Stimulated activated CD4-positive, alpha-beta T cell treated with anti-CD3 and anti-CD28 coated beads, Interleukin-2, amount 100 ng/mL, for 24 hours (primary cell): Measurements from ENCODE around the gene PXDC1.

Source experiments
- DNase-seq, 2 donors: peaks; one replicate each; pipeline ENCODE4 v3.0.0-alpha.2; 2020

Gene PXDC1, protein sequence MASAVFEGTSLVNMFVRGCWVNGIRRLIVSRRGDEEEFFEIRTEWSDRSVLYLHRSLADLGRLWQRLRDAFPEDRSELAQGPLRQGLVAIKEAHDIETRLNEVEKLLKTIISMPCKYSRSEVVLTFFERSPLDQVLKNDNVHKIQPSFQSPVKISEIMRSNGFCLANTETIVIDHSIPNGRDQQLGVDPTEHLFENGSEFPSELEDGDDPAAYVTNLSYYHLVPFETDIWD

DNA sequence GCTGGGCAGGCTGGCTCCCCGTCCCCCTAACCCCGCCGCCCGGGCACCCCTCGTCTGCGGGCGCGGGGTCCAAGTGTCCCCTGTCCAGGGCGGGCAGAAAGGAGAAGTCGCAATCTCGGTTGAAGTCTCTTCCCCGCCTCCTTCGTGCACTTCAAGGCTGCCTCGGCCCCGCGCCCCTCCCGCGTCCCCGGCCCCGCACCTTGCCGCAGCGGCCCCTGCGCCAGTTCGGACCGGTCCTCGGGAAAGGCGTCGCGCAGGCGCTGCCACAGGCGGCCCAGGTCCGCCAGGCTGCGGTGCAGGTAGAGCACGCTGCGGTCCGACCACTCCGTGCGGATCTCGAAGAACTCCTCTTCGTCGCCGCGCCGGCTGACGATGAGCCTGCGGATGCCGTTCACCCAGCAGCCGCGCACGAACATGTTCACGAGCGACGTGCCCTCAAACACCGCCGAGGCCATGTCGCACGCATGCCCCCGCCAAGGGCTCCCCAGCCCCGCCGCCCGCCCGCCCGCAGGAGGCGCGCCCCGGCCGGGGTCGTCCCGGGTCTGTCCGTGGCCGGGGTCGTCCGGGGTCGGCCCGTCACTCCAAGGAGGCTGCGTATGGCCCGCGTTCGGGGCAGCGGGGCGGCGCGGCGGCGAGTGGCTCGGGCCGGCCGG lies at the start of gene PXDC1:
Gene PXDC1, minus strand, starts transcription at position 637 of the 653 bp plus-strand sequence. Its CDS starts 182 bp downstream, at position 455.
- peak in 1 of 2 donors; percentile 38 for DNase-seq

DNA sequence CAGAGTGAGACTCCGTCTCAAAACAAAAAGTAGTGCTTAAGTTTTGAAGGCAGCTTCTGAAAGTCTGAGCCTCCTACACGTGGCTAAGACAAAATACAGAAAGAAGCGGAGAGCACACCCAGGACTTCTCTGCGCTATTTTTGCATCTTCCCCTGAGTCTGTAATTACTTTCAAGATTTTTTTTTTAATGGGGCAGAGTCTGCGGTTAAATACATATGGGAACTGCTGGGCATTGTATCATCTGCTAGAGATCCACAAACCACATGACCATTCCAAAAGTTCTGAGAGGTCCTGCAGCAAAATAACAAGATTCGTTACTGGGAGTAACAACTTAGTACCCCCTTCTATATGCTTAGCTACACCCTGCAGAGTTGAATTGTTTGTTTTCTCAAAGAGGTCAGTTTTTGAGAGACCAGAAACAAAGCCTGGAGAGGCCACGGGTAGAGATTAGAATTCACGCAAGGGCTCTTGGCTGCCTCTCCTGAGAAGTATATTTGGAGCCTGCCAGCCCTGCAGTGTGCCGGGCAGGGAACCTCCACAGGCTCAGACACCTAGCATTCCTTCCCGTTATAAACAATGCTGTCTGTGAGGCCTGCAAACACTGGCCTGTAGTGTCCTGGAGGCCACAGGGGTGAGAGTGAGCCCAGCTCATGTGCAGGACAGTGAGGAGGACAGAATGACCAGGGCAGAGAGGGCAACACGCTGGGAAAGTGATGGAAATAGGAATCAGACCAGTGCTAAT lies 49.5 kb upstream of the PXDC1 start:
- DNase-seq, result no peak

DNA sequence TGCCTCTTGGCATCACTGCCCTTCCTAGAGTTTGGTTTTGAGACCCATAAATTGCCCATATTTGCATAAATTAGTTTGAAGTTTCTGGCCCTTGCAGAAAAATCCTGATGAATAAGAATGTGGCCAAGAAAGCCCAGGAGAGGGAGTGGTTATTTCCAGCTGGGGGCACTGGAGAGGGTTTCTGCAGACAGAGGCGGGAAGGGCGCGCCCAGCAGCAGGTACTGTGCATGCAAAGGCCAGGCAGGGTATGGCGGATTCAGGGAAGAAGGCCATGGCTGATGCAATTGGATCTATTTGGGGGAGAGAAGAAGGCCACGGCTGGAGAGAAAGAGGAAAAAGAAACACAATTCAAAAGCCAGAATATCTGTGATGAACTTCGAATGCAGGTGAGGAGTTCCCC lies 48.2 kb upstream of the PXDC1 start:
- DNase-seq, result no peak

DNA sequence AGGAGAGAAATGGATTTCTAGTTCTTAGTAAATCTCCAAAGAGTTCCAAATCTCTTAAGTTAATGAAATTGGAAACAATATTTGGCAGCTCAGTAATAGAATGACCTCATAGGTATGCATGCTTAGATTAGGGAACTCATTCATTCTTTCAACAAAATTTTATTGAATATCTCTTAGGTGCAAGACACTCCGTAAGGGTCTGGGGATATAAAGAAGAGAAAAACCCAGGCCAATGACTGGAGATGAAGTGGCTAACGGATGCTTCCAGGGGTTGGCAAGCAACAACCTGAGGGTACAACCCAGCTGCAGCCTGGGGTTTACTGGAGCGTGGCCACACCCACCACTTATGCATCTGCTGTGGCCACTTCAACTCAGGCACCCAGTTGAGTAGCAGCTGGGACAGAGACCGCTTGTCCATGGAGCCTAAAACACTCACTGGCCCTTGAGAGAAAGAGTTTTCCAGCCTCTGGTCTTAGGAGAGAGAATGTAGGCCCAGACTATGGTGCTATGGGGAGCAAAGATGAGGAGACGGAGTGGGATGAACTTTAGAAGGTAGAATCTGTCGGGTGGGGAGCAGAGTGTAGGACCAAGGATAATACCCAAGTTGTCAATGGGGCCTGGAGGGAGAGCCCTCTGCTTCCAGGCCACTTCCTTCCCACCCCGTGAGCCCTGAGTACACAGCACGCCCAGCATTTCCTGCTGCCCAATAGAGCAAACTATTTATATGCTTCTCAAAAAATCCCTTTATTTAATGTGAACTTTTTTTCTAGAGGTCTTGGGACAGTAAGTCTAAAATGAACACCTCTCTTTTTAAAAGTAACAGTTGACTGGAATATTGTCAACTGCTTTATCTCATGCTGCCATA lies 46.8 kb upstream of the PXDC1 start:
- DNase-seq, result no peak

DNA sequence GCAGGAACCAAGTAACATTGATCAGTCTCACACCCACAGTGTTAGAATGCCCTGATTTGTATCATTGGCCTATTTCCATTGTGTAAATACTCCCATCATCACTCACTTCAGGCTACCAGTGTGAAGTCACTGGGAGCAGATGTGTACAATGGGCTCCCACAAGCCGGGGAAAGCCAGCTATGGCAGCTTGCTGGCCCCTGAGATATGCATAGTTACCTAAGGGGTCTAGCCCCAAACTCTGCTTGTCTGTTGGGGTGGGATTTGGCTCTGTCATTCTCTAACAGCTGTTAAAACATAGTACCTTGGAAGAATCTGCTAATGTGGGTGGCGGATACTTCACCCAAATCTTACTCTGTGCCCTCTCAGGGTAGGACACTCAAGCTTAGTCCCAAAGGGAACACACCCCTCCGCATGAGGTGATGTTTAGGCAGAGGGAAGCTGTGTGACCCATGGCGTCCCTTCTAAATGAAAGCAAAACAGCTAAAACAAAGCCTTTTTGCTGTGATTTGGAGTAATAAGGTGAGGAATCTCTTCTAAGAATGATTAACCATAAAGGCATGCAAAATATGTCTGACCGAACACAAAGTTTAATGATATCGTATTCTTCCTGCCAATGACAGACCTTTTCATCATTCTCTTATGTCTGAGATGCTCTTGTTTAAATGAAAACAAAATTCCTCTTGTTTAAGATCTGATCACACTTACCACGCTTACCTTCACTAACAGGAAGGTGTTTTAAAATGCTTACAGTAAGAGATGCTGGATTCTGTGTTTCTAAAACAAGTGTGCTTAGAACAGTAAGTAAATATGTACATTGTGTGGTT lies 45.9 kb upstream of the PXDC1 start:
- DNase-seq, result no peak

DNA sequence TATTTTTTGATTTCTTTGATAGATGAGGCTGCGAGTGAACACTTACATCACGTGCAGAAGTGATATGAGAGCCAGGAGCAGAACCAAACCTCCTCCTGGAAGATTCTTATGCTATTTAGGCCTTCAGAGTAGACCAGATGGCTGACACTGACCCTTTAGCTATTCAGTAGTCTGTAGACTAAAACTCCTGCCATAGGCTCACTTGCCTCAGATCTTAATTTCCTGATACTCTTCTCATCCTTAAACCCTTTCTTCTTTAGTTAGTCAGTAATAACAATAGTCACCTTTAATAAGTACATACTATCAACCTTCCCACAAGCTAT lies 45.2 kb upstream of the PXDC1 start:
- DNase-seq, result no peak

DNA sequence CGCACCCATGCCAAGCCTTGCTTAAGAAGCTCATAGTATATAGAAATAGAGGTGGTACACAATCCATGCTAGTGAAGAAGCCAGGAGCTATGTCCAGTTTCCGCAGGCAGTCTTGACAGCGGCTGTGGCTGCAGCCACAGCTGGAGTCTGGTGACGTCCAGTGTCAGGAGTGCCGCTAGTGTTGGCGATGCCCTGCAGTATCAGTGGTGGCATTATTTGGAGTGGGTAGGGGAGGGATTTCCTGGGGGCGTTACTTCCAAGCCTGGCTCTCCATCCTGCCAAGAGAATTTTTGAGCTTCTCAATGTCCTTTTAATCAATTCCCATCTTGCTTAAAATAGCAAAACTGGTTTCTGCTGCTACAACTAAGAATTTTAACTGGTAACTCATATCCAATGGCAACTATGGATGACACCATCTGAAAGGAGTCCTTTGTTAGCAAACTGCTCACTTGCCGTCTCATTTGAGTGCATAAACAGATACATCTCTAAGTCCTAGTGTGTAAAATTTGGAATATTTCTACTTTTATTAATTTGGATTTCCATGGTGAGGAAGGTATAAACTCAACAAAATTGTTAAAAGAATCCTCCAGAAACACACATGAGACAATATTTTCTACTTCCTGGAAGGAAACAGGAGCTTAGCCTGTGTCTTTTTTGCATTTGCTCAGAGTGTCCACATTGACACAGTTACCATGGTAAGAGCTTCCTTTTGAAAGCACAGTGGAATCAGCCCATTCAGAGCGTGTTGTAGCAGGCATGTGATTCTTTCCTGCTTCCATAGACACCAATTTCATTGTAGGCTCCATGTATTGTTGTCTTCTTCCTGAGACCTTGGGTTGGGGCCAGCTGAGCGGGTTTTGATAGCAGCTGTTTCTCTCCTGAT lies 44.6 kb upstream of the PXDC1 start:
- no peak for DNase-seq

DNA sequence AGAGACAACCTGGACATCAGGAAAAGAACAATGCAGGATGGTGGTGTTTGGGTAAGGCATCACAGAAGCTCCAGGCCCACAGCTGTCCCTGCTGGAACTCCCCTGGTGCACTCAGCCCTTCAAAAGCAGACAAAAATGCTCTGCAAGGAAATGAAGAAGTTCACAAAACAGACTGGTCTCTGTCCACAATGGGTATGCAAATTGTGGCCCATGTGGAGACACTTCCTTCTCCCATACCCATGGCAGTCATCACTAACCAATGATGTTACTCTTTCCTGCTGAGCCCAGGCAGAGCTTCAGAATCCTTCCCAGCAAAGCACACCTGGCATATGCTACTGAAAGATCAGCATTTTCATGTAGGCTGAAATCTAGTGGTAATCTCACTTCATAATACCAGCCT lies 42.6 kb upstream of the PXDC1 start:
- no peak for DNase-seq

DNA sequence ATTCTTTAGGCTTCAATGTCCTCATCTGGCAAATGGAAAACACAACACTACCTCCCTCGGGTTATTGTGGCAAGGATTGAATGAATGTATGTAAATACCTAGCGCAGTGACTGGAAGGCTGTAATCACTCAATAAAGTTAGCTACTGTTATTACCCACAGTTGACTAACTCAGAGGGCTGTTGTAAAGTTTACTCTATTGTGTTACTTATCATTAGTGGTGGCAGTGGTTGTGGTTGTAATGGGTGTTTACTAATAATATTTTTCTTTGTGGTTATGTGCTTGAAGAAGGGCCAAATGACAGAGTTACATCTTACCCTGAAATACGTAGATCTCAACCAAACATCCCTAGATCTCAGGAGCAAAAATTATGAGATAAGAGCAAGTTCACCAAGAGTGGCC lies 42.0 kb upstream of the PXDC1 start:
- no peak for DNase-seq

DNA sequence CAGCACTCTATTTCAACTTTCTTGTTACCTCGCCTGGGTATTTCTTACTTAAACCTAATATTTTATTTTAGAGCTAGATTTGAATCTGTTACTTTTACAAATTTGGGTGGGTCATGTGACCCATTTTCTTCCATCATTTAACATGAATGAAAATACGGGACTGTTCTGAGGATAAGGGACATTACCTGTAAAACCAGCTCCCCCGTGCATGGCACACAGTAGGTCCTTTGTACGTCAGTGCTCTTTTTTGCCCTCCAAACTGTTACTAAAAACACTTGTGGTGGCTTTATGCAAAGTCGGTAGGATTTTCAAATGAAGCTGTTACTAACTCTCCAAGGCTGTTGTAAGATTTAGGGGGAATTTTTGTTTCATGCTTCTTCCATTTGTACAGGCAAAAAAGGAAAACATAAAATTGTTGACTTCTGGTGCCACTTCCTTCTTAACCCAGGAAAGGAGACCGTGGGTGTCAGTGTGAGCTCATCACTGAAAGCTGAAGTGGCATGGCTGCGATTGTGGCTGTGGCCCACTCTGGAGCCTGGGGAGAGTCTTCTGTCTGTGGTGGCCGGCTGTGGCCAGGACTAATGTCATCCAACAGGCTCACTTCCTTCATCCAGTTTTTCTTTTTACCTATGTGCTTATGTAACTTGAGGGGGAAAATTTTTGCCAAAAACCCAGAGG lies 40.2 kb upstream of the PXDC1 start:
- no peak for DNase-seq

DNA sequence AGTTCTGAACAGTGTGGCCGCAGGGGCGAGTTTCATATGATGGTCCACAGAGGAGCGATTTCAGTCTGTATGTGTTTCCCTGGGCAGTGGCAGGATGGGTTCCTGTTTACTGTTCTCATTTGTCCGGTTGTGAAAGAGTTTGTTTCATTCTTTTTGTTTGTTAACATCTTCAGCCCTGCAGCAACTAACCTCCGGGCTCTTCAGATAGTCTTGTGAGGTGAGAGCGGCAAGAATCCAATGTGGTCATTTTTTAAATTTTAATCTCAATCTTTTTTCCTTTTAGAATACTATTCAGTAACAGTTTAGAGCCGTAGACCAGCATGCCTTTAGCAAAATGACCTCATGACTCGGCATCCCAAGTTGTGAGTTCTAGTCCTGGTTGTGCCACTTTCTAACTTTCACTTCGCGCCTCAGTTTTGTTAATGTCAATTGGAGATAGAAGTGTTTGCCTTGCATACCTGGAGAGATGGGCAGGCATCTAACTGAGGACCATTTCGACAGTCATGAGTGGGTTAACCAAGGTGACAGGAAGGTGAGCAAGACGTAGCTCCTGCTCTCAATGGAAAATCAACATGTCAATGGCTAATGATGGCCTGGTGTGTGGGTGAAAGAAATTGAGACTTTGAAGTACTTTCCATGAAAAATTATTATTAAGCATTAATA lies 38.5 kb upstream of the PXDC1 start:
- no peak for DNase-seq

DNA sequence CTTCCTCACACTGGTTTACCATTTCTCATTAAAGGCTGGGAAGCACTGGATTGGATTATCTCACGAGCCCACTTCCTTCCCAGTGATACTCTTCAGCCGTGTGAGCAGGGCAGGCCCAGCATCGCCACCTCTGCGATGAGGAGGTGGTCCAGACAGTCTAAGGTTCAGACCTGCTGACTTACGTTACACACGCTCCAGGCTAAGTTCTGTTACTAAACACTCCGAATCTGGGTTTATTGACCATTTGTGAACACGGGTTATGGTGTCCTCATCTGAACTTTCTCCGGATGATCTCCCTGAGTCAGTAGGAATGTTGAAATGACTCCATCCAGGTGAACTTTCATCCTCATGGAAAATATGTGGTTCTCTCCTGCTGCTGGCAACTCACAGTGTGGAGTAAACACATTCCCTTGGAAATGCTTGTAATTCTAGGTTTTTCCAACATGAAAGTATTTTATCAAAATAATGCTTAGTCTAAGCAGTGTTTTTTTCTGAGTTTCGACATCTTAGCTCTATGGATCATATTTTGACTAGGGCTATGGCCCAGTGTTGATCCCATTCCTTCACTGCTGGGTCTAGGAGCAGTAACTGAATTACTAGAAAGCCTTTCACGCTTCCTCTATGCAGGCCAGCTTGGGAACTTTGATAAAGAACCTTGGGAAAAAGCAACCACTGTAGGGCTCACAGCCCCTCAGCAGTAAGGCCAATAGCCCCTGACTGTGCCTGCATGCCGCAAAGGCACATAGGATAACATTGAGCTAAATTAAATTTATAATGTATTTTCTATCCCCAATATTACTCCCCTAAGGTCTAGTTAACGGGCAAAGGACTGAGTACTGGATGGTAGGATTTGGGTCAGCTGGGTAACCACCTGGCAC lies 37.7 kb upstream of the PXDC1 start:
- no peak for DNase-seq

DNA sequence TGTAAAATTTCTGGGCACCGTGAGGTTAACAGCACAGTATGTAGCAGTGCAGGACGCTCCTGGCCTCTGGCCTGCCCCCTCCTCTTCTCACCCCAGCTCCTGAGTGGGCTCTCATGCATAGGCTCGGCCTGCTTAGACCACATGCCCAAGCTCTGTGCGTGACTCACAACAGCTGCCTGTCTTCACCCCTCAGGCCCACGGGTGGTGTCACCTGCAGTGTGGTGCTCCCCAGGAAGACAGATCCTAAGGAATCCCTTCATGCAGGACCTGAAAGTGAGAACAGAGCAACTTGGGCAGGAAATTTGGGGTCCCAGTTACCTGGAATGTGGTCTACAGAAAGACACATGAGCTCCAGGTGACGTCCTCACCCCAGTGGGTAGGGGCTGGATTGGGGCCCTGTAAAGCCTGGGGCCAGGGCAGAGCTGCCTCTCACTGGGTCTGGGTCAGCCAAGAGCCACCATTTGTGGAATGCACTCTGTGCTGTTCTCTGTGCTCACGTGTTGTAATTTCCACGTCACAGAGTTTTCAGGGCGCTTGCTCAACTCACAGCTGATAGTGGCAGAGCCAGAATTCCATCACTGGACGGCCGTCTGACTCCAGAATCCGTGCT lies 37.0 kb upstream of the PXDC1 start:
- no peak for DNase-seq

DNA sequence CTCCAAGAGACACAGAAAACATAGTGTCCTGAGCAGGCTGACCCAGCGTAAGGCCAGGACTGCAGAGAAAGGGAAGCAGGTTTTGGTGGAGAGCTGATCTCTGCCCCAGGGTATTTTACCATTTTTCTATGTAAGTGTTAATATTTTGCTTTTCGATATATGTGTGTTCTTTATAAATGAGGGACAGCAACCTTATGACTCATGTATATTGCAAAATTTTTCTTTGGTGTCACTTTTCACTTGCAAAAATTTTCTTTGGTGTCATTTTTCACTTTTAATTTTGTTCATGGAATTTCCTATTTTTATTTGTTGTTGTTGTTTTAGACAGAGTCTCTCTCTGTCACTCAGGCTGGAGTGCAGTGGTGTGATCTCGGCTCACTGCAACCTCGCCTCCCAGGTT lies 34.6 kb upstream of the PXDC1 start:
- DNase-seq, result no peak

DNA sequence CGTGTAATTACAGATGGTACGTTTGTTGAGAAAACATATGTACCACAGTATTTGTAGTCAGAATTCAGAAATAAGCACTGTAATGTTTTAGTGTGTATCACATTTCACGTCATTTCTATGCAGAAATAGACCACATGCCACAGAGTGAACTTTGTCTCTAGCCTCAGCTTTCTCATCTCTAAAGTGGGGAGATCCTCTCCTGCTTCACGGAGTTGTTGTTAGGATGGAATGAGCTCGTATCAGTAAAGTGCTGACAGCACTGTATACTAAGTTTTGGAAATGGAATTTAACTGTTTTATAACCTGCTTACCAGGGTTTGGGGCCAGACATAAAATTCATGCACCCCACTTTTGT lies 34.2 kb upstream of the PXDC1 start:
- no peak for DNase-seq

DNA sequence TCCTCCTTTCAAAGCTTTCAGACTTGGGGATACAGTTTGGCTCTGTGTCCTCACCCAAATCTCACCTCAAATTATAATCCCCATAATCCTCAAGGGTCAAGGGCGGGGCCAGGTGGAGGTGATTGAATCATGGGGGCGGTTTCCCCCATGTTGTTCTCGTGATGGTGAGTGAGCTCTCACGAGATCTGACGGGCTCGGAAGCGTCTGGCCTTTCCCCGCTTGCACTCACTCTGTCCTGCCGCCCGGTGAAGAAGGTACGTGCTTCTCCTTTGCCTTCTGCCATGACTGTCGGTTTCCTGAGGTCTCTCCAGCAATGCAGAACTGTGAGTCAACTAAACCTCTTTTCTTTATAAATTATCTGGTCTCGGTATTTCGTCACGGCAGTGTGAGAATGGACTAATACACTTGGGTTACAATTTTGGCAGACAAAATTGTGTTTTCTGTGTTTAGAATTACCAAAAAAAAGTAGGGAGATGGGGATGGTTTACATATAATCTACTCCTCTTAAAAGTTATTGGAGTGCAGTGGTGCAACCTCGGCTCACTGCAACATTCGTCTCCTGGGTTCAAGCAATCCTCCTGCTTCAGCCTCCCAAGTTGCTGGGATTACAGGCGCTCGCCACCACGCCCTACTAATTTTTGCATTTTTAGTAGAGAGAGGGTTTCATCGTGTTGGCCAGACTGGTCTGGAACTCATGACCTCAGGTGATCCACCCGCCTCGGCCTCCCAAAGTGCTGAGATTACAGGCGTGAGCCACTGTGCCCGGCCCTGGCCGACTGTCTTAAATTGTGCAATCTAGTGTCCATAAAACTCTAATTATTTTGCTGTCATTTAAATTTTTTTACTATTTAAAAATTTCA lies 33.6 kb upstream of the PXDC1 start:
- no peak for DNase-seq

DNA sequence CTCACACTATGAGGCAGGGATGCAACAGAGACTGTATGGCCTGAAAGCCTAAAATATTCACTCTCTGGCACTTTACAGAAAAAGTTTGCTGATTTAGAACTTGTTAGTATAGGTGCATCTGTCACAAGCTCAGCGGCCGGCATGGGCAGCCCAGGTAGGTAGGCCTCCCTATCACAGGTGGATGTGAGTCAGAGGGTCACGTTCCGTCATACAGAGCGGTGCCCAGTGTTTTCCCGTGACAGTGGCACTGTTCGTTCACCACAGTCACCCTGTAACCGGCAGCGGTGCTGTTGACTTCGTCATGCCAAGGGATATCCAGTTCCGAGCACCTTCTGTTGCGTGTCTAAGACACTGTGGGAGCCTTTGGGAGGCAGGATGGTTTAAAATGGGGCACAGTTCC lies 32.9 kb upstream of the PXDC1 start:
- no peak for DNase-seq
